Fibroblast of upper back skin (primary cell): ENCODE results near the gene SDK2.
"Not testable (repeated sequence)": the region's sequence is repeated elsewhere in the genome, so short reads cannot be mapped to it uniquely, and the experiment has no call there.

ENCODE experiments used
- DNase-seq: peaks from one replicate; pipeline ENCODE4 v3.0.0-alpha.2; 2013

SDK2 gene

GRCh38 chr17:73309727-73310596, 334.3 kb downstream of the SDK2 start:
- DNase-seq, result no peak

GRCh38 chr17:73308959-73309358, 335.3 kb downstream of the SDK2 start:
- not testable (repeated sequence) for DNase-seq

- DNase-seq, result peak; percentile 74
Observed at GRCh38 chr17:73308017-73308823, 336.0 kb downstream of the SDK2 start.

GRCh38 chr17:73307130-73307529, 337.1 kb downstream of the SDK2 start:
- no peak for DNase-seq

- no peak for DNase-seq
Observed at GRCh38 chr17:73305845-73306836, 338.1 kb downstream of the SDK2 start.

- peak; percentile 72 for DNase-seq
Observed at GRCh38 chr17:73304971-73305812, 339.1 kb downstream of the SDK2 start.

GRCh38 chr17:73304438-73304837, 339.8 kb downstream of the SDK2 start:
- DNase-seq, result no peak

- peak; percentile 93 for DNase-seq
Observed at GRCh38 chr17:73302189-73302588, 342.1 kb downstream of the SDK2 start.

- DNase-seq, result peak; percentile 66
Observed at GRCh38 chr17:73301369-73301768, 342.9 kb downstream of the SDK2 start.

- DNase-seq, result no peak
Observed at GRCh38 chr17:73300392-73300791, 343.9 kb downstream of the SDK2 start.

GRCh38 chr17:73297934-73298861, 346.0 kb downstream of the SDK2 start:
- no peak for DNase-seq

GRCh38 chr17:73293480-73293911, 350.7 kb downstream of the SDK2 start:
- DNase-seq, result peak; percentile 66

GRCh38 chr17:73293031-73293430, 351.2 kb downstream of the SDK2 start:
- DNase-seq, result no peak

GRCh38 chr17:73292031-73292531, 352.2 kb downstream of the SDK2 start:
- DNase-seq, result peak; percentile 54

GRCh38 chr17:73291260-73291801, 352.9 kb downstream of the SDK2 start:
- peak; percentile 89 for DNase-seq

GRCh38 chr17:73290399-73291259, 353.6 kb downstream of the SDK2 start:
- no peak for DNase-seq

- no peak for DNase-seq
Observed at GRCh38 chr17:73289549-73290254, 354.5 kb downstream of the SDK2 start.
